K562 (cell line): ENCODE results near the gene LRRC49. TPM values are rescaled to one million over a fixed set of nuclear protein-coding genes. Genes with fewer than 3 reads are reported as not detected.
"Not testable (repeated sequence)": the region's sequence is repeated elsewhere in the genome, so short reads cannot be mapped to it uniquely, and the experiment has no call there.

Experiments used
- ATAC-seq: fragments of 200-7000 bp; cut with Tn5 transposase; 3 replicates; pipeline ENCODE4 v1.9.1; 2020; ENCODE audit warnings: moderate library complexity
- BruUV-seq: library from RNA; stranded (reverse); fragments of 400-500 nt; replicated peaks from 2 replicates; lab custom pipeline; 2021; lab: Mats Ljungman, UMichigan
- CTCF ChIA-PET: fragments of 300-600 bp; formaldehyde crosslinking; extraction: SDS; loops from one replicate; lab custom pipeline; 2021; ENCODE audit warnings: low intra/inter-chr PET ratio; lab: Yijun Ruan, JAX
- POLR2A ChIA-PET: fragments of 300-600, 350-650 bp; sonication (Branson Sonifier 250); formaldehyde crosslinking; extraction: SDS; loops from one replicate; lab custom pipeline; 2021; ENCODE audit warnings: antibody characterized with exemption, inconsistent platforms; lab: Yijun Ruan, JAX
- DNase-seq, 4 experiments: peaks; one replicate each; pipeline versions ENCODE4 v3.0.0 to v3.0.0-alpha.2; 2011 to 2018; ENCODE audit warnings: low spot score in 3 of 4, mixed read lengths in 3 of 4; ENCODE audit errors: extremely low read depth in 1 of 4
- FAIRE-seq: peaks from 2 replicates; lab custom pipeline; 2011; peaks lifted over from hg19 to GRCh38; lab: Jason Lieb, UNC
- H2AFZ ChIP-seq: 2 replicates; pipeline ENCODE4 v1.6.0; 2011; ENCODE audit warnings: low read depth, low read length, control low read depth, inconsistent platforms
- H3K27ac ChIP-seq: fragments of 200-600 bp; 3 replicates; pipeline ENCODE4 v1.8.0; 2011; ENCODE audit warnings: low read depth, mild to moderate bottlenecking, control low read depth, inconsistent platforms, low read length, moderate library complexity, mixed read lengths; ENCODE audit errors: extremely low read depth
- H3K27me3 ChIP-seq, 2 experiments: fragments of 300-600 bp in 1 of 2; 2 replicates in 1 of 2; 3 replicates in 1 of 2; pipeline versions ENCODE4 v1.6.0 to v1.8.0; 2011; ENCODE audit warnings: inconsistent platforms in 2 of 2, low read length in 2 of 2, mild to moderate bottlenecking in 1 of 2, mixed read lengths in 1 of 2, moderate library complexity in 1 of 2; ENCODE audit not compliant: control insufficient read depth in 2 of 2, insufficient read depth in 2 of 2
- H3K36me3 ChIP-seq: fragments of 300-600 bp; 3 replicates; pipeline ENCODE4 v1.8.0; 2011; ENCODE audit warnings: mild to moderate bottlenecking, low read length, inconsistent platforms; ENCODE audit not compliant: control insufficient read depth, insufficient read depth
- H3K4me1 ChIP-seq, 2 experiments: fragments of 200-600 bp in 1 of 2; replicated peaks in 1 of 2; 2 replicates in 1 of 2; 3 replicates in 1 of 2; pipeline versions ENCODE4 v1.5.1 to v1.8.0; 2011; ENCODE audit warnings: inconsistent platforms in 2 of 2, low read length in 2 of 2, mild to moderate bottlenecking in 1 of 2, mixed read lengths in 1 of 2, moderate library complexity in 1 of 2; ENCODE audit not compliant: control insufficient read depth in 2 of 2, insufficient read depth in 2 of 2
- H3K4me2 ChIP-seq: 2 replicates; pipeline ENCODE4 v1.6.1; 2011; ENCODE audit warnings: low read length, control low read depth, inconsistent platforms, mixed read lengths; ENCODE audit not compliant: insufficient read depth
- H3K4me3 ChIP-seq: fragments of 200-600 bp; sonication (generic), shearing (Covaris generic); 2 replicates; pipeline ENCODE4 v1.5.1; 2016; ENCODE audit warnings: control low read depth, inconsistent platforms
- H3K79me2 ChIP-seq: fragments of 200-600 bp; 3 replicates; pipeline ENCODE4 v1.8.0; 2011; ENCODE audit warnings: low read length, inconsistent platforms; ENCODE audit not compliant: control insufficient read depth, insufficient read depth
- H3K9ac ChIP-seq, 2 experiments: 2 replicates each; pipeline versions ENCODE4 v1.6.0 to v1.6.1; 2011; ENCODE audit warnings: low read depth in 2 of 2, low read length in 2 of 2, control low read depth in 1 of 2, inconsistent platforms in 1 of 2, mild to moderate bottlenecking in 1 of 2, mixed read lengths in 1 of 2; ENCODE audit not compliant: insufficient read depth in 1 of 2
- H3K9me1 ChIP-seq: one replicate; pipeline ENCODE4 v1.6.0; 2011; ENCODE audit warnings: inconsistent platforms, mild to moderate bottlenecking, low read length, moderate library complexity; ENCODE audit not compliant: control insufficient read depth, insufficient read depth
- H3K9me3 ChIP-seq: replicated peaks from 2 replicates; pipeline ENCODE4 v1.5.1; 2011; ENCODE audit warnings: low read depth, low read length, inconsistent platforms; ENCODE audit not compliant: control insufficient read depth, insufficient read depth
- H4K20me1 ChIP-seq: replicated peaks from 2 replicates; pipeline ENCODE4 v1.6.1; 2011; ENCODE audit warnings: low read length, inconsistent platforms, mixed read lengths; ENCODE audit not compliant: control insufficient read depth, insufficient read depth
- POLR2AphosphoS5 ChIP-seq: IDR thresholded peaks from 2 replicates; pipeline ENCODE4 v1.6.1; 2011; ENCODE audit warnings: mild to moderate bottlenecking, low read depth, low read length, moderate library complexity; ENCODE audit not compliant: control insufficient read depth, insufficient read depth
- RCOR1 ChIP-seq, 2 experiments: IDR thresholded peaks; 2 replicates each; pipeline ENCODE4 v1.6.1; 2012; ENCODE audit warnings: low read depth in 2 of 2, low read length in 2 of 2, borderline replicate concordance in 1 of 2, improper control_type of control experiment in 1 of 2
- TSC22D4 ChIP-seq: fragments of 450-650 bp; IDR thresholded peaks from 2 replicates; pipeline ENCODE4 v1.6.1; 2016; ENCODE audit warnings: missing genetic modification characterization, missing biosample characterization, control low read depth
- ZC3H11A ChIP-seq: IDR thresholded peaks from 2 replicates; pipeline ENCODE4 v1.6.1; 2012; ENCODE audit warnings: low read depth, low read length, improper control_type of control experiment
- WGBS: fragments of 100-300 bp; shearing (Covaris generic); methylation state at CpG from one replicate; pipeline ENCODE4 v1.1.6; 2016; ENCODE audit warnings: low coverage, mixed read lengths; ENCODE audit not compliant: insufficient coverage; ENCODE audit errors: missing lambda C conversion rate; 5-methylcytosine and 5-hydroxymethylcytosine counted together
- in situ Hi-C: fragments of 300-500 bp; cut with MboI; formaldehyde crosslinking; loops from 4 replicates; pipeline ENCODE4 v1.15.0; 2018; ENCODE audit warnings: inconsistent platforms, mixed read lengths
- intact Hi-C: fragments of 100-400 bp; cut with micrococcal nuclease; formaldehyde crosslinking; loops from 2 replicates; pipeline ENCODE4 v1.14.2; 2022
- polyA plus RNA-seq, 8 experiments: library from polyadenylated mRNA; depleted of rRNA in 4 of 8; stranded (reverse) in 5 of 8; unstranded in 3 of 8; fragments of >200 nt; fragmentation: Nextera tagmentation in 2 of 8; fragmentation: Illumina TruSeq in 1 of 8; extraction: Ambion mirVana in 2 of 8; extraction: Trizol in 1 of 8; gene quantifications; 2 replicates each; pipeline versions ENCODE4 v1.2.1 to v1.2.3, GENCODE V29; 2011 to 2014; ENCODE audit warnings: inconsistent platforms in 1 of 8, missing spikeins in 1 of 8
- total RNA-seq, 7 experiments: library from RNA; depleted of rRNA in 6 of 7; stranded (reverse); fragments of >200 nt in 6 of 7; fragmentation: Illumina TruSeq in 2 of 7; extraction: Trizol in 2 of 7; gene quantifications; 2 replicates each; pipeline versions ENCODE4 v1.2.1 to v1.2.3, GENCODE V29; 2011 to 2021; ENCODE audit warnings: low replicate concordance in 1 of 7
- TF ChIP-seq, protein P1 (sequence below): sonication (generic); formaldehyde crosslinking; IDR thresholded peaks from 2 replicates; pipeline ENCODE4 v1.8.1; 2022; ENCODE audit warnings: missing genetic modification reagents
- TF ChIP-seq, protein P2 (sequence below): fragments of 250-450 bp; sonication (Bioruptor Pico); IDR thresholded peaks from 2 replicates; pipeline ENCODE4 v1.5.0; 2021; ENCODE audit warnings: mild to moderate bottlenecking, borderline replicate concordance
- TF ChIP-seq, protein P3 (sequence below): conservative IDR thresholded peaks from 2 replicates; pipeline ENCODE4 v1.6.1; 2011; ENCODE audit warnings: low read depth, mild to moderate bottlenecking, low read length; ENCODE audit not compliant: control insufficient read depth

The LRRC49 gene
- total and polyA plus RNA-seq, 9 of the 15 experiments (the other 6 are each of a cell fraction or from before 2014, with no cell fraction given): 0.32 TPM; not detected in 8

DNA sequence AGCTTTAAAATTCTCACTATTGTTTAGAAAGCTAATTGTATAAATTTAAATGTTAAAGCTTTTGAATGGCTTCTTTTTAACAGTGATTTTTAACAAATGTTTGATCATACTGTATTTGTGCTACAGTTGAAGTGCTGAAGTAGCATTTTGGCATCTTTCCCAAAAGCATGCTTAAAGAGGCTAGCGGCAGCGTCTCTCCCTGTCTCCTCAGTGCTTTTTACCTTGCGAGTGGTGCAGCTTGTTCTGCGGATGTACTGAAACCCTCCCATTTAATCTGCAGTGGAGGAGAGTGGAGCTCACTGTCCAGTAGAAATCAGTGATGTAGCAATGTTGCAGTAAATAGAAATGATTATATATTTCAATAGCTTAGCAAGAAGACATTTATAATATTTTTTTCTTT is 43.7 kb downstream of the LRRC49 start:
- in situ Hi-C loops: no loop called here
- DNase-seq (no peak), ATAC-seq (no peak)
- H4K20me1 ChIP-seq: no peaks in the 10 kb centered on the region
- H3K4me2 ChIP-seq: no peak overlapping the region
- H3K4me1 ChIP-seq: no peaks in the 10 kb centered on the region
- CTCF ChIA-PET: no interaction called here
- BruUV-seq: no TSS peak
- intact Hi-C loops: no loop called here
- no peaks in the 10 kb centered on the region for H3K79me2 ChIP-seq
- no peak overlapping the region for H3K9ac ChIP-seq
- TF ChIP-seq, protein P1, sequence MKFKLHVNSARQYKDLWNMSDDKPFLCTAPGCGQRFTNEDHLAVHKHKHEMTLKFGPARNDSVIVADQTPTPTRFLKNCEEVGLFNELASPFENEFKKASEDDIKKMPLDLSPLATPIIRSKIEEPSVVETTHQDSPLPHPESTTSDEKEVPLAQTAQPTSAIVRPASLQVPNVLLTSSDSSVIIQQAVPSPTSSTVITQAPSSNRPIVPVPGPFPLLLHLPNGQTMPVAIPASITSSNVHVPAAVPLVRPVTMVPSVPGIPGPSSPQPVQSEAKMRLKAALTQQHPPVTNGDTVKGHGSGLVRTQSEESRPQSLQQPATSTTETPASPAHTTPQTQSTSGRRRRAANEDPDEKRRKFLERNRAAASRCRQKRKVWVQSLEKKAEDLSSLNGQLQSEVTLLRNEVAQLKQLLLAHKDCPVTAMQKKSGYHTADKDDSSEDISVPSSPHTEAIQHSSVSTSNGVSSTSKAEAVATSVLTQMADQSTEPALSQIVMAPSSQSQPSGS (CRISPR knock-in tag): no peak
- TF ChIP-seq ZC3H11A (no peak), POLR2AphosphoS5 (no peak), RCOR1 (IDR thresholded peaks at IDR 0.05; ENCODE audit: borderline replicate concordance in 1 of 2, low read depth in 2 of 2, low read length in 2 of 2) (no peak), TSC22D4 (tag) (no peak)
- TF ChIP-seq, protein P2, sequence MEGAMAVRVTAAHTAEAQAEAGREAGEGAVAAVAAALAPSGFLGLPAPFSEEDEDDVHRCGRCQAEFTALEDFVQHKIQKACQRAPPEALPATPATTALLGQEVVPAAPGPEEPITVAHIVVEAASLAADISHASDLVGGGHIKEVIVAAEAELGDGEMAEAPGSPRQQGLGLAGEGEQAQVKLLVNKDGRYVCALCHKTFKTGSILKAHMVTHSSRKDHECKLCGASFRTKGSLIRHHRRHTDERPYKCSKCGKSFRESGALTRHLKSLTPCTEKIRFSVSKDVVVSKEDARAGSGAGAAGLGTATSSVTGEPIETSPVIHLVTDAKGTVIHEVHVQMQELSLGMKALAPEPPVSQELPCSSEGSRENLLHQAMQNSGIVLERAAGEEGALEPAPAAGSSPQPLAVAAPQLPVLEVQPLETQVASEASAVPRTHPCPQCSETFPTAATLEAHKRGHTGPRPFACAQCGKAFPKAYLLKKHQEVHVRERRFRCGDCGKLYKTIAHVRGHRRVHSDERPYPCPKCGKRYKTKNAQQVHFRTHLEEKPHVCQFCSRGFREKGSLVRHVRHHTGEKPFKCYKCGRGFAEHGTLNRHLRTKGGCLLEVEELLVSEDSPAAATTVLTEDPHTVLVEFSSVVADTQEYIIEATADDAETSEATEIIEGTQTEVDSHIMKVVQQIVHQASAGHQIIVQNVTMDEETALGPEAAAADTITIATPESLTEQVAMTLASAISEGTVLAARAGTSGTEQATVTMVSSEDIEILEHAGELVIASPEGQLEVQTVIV (CRISPR knock-in tag): no peak
- TF ChIP-seq, protein P3, sequence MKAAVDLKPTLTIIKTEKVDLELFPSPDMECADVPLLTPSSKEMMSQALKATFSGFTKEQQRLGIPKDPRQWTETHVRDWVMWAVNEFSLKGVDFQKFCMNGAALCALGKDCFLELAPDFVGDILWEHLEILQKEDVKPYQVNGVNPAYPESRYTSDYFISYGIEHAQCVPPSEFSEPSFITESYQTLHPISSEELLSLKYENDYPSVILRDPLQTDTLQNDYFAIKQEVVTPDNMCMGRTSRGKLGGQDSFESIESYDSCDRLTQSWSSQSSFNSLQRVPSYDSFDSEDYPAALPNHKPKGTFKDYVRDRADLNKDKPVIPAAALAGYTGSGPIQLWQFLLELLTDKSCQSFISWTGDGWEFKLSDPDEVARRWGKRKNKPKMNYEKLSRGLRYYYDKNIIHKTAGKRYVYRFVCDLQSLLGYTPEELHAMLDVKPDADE: no peak
- TF ChIP-seq, all 486 proteins: peak for 0
- FAIRE-seq: no peak
- POLR2A ChIA-PET: no interaction called here
- no peaks in the 10 kb centered on the region for H3K36me3 ChIP-seq
- no peaks in the 10 kb centered on the region for H3K9me1 ChIP-seq
- H2AFZ ChIP-seq: no peak overlapping the region
- H3K4me3 ChIP-seq: no peak overlapping the region
- no peaks in the 10 kb centered on the region for H3K27me3 ChIP-seq
- no peak overlapping the region for H3K27ac ChIP-seq
- H3K9me3 ChIP-seq: no peaks in the 10 kb centered on the region
- WGBS: 6% methylated on average over 4 of the region's 4 CpGs

DNA sequence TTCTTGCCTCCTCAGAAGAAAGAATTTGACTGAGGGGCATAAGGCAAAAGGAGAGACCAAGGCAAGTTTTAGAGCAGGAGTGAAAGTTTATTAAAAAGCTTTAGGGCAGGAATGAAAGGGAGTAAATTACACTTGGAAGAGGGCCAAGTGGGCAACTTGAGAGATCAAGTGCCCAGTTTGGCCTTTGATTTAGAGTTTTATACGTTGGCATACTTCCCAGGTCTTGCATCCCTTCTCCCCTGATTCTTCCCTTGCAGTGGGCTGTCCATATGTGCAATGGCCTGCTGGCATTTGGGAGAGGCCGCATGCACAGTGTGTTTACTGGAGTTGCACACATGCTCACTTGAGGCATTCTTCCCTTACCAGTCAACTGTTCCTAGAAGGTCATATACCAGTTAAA is 50.7 kb downstream of the LRRC49 start:
- H2AFZ ChIP-seq, H3K9me3 ChIP-seq, in situ Hi-C loops, H3K36me3 ChIP-seq, intact Hi-C loops, H3K79me2 ChIP-seq, H3K4me3 ChIP-seq, H4K20me1 ChIP-seq, H3K4me1 ChIP-seq, POLR2A ChIA-PET, H3K27ac ChIP-seq, H3K4me2 ChIP-seq, BruUV-seq, ATAC-seq, H3K9ac ChIP-seq, DNase-seq, H3K9me1 ChIP-seq, FAIRE-seq, H3K27me3 ChIP-seq, CTCF ChIA-PET: not testable (repeated sequence)
- 4% methylated on average over 2 of the region's 2 CpGs for WGBS
